GM12873 (cell line): ENCODE data around the gene PLCB1.

Experiments
- TF ChIP-seq, protein P1 (sequence below): IDR thresholded peaks from 2 replicates; pipeline ENCODE4 v1.5.1; 2012; ENCODE audit warnings: low read depth, mild to moderate bottlenecking, moderate library complexity, low read length, control low read depth; ENCODE audit not compliant: insufficient read depth; ENCODE audit errors: missing control alignments

PLCB1 gene

DNA sequence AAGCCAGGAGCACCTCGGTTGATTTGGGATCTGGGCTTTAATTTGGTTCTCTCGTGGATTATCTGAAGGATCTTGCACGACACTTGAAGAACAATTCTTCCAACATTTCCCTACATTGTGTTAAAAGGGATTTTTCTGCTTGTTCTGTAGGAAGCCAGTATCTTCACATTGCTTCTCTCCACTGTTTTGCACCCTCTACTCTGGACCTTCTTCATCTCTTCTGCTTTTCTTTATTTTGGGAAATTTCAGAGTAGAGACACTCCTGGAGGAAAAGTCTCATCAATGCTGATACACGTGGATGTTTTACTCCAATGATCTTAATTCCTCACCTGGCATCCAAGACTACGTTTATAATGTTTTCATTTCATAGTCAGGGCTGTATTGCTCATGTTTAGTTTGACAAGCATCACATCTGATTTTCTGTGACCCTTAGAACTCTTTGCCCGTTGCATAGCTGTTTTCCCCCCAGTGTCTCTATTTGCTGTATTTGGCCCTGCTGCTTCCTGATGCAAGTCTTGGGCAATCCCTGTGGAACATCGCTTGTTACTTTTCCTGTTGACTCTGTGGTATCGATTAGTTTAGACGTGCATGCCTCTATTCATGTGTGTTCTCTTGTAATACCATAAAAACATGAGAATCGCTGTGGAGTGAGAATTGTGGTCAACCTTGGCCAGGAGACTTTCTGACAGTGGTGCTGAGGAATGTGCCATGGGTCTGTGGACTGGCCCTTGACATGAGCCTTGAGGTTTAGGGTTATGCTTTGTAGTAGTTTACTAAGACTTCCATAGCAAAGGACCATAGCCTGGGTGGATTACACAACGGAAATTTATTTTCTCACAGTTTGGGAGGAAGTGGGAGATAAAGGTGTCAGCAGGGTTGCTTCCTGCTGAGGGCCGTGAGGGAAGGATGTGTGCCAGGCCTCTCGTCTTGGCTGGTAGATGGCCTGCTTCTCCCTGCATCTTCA, 12.5 kb downstream of the PLCB1 start:
- TF ChIP-seq, protein P1, sequence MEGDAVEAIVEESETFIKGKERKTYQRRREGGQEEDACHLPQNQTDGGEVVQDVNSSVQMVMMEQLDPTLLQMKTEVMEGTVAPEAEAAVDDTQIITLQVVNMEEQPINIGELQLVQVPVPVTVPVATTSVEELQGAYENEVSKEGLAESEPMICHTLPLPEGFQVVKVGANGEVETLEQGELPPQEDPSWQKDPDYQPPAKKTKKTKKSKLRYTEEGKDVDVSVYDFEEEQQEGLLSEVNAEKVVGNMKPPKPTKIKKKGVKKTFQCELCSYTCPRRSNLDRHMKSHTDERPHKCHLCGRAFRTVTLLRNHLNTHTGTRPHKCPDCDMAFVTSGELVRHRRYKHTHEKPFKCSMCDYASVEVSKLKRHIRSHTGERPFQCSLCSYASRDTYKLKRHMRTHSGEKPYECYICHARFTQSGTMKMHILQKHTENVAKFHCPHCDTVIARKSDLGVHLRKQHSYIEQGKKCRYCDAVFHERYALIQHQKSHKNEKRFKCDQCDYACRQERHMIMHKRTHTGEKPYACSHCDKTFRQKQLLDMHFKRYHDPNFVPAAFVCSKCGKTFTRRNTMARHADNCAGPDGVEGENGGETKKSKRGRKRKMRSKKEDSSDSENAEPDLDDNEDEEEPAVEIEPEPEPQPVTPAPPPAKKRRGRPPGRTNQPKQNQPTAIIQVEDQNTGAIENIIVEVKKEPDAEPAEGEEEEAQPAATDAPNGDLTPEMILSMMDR, result no peak

DNA sequence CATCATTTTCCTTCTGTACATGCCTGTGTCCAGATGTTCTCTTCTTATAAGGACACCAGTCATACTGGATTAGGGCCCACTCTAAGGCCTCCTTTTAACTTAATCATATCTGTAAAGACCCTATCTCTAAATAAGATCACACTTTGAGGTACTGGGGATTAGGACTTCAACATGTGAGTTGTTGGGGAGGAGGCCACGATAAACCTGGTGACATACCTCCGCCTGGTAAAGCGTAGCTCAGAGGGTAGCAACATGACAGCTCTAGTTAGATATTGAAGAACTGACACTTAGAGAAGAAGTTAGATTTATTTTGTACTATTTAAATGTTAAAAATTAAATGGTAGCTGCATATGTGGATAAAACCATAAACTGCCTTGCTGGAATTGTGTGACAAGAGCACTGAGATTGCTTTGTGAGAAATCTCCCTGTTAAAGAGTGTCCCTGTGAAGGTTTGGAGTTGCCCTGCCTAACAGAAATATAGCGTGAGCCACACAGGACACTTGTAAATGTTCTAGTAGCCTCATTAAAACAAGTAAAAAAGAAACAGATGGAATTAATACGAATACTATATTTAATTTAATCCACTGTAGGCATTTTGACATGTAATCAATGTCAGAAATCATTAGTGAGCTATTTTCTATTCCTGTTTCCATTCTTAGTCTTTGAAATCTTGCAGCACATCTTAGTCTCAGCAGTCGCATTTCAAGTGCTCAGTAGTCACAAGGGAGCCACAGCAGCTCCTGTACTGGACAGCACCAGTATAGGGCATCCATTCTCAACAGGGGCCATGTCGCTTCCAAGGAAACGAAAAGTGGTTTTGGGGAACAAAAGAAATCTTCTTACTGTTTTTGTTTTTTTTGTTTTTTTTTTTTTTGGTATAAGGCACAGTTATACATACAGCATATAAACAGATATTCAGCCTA, 13.4 kb downstream of the PLCB1 start:
- TF ChIP-seq, protein P1, result no peak

DNA sequence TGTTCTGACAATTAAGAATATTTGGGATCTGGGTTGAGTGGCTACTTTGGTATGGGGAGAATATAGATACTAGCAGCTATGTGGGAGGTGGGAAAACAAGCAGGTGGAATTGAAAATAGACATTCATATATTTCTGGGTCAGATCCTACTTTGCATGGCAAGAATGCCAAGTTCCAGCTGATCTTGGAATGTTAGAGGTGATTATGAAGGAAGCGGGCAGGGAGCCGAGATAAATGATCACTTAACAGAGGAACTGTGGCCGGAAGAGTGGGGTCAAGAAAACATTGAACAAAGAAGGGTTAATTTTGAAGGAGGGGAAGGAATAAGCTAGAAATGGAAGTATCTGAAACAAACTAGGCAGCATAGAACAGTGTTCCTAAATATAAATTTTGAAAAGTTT, 15.4 kb downstream of the PLCB1 start:
- TF ChIP-seq, protein P1, result no peak

DNA sequence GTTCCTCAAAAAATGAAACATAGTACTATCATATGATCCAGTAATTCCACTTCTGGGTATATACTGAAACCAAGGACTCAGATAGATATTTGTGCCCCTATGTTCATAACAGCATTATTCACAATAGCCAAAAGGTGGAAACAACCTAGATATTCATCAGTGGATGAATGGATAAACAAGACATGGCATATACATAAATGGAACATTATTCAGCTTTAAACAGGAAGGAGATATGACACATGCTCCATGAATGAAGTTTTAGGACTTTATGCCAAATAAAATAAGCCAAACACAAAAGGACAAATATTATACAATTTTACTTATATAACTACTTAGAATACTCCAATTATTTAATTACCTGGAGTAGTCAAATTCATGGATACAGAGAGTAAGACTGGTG, 16.4 kb downstream of the PLCB1 start:
- TF ChIP-seq, protein P1, result no peak

DNA sequence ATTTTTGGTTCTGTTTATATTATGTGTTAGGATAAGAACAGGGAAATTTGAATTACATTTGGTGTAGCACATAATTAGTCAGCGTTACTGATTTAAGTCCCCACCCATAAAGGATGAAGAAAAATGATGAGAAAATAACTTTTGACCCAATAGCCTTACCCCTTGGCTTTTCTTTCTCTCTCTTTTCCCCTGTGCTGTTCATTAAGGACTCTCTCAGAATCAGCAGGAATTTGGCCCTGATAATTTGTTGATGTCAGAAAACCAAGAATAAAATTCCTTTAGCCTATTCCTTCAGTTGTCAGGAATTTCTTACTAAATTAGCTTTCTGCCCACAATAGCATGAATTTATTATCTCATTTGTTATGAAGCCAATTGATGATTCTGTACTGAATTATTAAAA, 18.5 kb downstream of the PLCB1 start:
- TF ChIP-seq, protein P1, result no peak

DNA sequence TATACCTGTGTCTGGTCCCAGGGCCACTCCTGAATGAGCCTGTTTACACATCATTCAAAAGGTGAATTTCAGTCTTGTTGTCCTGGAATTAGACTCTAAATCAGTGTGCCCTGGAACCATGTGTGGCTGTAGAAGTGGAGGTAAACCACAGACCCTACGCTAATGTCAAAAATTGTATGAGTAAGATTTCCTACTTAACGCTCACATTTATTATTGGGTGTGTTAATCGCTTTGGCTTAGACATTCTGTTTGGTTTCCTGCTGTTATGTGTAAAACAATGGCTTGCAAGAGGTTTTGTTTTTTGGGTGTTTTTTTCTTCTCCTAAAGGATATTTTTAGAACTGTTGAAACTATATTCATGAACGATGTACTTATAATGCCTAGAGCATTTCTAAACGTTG, 19.3 kb downstream of the PLCB1 start:
- TF ChIP-seq, protein P1, result no peak

DNA sequence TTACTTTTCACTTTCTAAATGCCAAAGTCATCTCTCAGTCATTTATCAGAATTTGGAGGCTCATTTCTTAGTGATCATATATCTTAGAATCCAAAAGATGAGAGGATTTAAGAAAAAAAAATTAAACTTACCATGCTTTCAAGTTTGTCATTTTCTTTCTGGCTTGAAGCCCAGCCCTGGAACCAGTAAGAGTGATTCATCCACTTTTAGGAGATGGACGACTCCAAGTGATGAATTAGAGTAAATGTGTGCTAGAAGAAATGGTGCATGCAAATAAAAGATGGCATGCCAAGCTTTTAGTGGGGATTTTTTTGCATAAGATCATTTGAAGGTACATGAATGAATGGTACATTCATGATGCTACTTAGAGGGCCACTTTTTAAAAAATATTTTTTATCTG, 20.1 kb downstream of the PLCB1 start:
- TF ChIP-seq, protein P1, result no peak
